ENCODE measurements around the gene TENM4.

- TF ChIP-seq POLR2AphosphoS5 (IDR thresholded peaks at IDR 0.05; ENCODE audit: low read depth, low read length) (no peak), HDAC2 (IDR thresholded peaks at IDR 0.05; ENCODE audit: borderline replicate concordance in 1 of 2, low read depth in 2 of 2, low read length in 2 of 2) (no peak), NRF1 (IDR thresholded peaks at IDR 0.05; ENCODE audit: low read depth, low read length) (no peak), SIRT6 (IDR thresholded peaks at IDR 0.05; ENCODE audit: low read length) (no peak), JUN (IDR thresholded peaks at IDR 0.05; ENCODE audit: low read depth, low read length) (no peak), KDM5A (IDR thresholded peaks at IDR 0.05; ENCODE audit: low read length) (no peak)
- TF ChIP-seq, protein P1, sequence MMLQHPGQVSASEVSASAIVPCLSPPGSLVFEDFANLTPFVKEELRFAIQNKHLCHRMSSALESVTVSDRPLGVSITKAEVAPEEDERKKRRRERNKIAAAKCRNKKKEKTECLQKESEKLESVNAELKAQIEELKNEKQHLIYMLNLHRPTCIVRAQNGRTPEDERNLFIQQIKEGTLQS (IDR thresholded peaks at IDR 0.05; ENCODE audit: insufficient read depth, low read depth, low read length): no peak
Measured at GRCh38 chr11:78975081-78975480, 465.7 kb downstream of the TENM4 start.
